Thyroid gland (tissue), 4 donors: ENCODE measurements around the gene EPB41. TPM values are rescaled to one million over a fixed set of nuclear protein-coding genes. Genes with fewer than 3 reads are reported as not detected.

Experiments
- DNase-seq, 2 donors: peaks; one replicate each; pipeline ENCODE4 v3.0.0-alpha.2; 2019
- H3K27ac ChIP-seq, 3 donors: fragments of 200-600 bp; sonication (generic); 1 replicate in 2 of 3; 2 replicates in 1 of 3; pipeline ENCODE4 v1.5.1; 2016 to 2019; ENCODE audit warnings: mild to moderate bottlenecking in 1 of 3, moderate library complexity in 1 of 3
- H3K27me3 ChIP-seq: fragments of 200-600 bp; sonication (generic); one replicate; pipeline ENCODE4 v1.5.1; 2019
- H3K36me3 ChIP-seq, 2 donors: fragments of 200-600 bp; sonication (generic); one replicate each; pipeline ENCODE4 v1.5.1; 2016 to 2019
- H3K4me1 ChIP-seq, 2 donors: fragments of 200-600 bp; sonication (generic); one replicate each; pipeline ENCODE4 v1.5.1; 2017 to 2019
- H3K4me3 ChIP-seq, 3 donors: fragments of 200-600 bp; sonication (generic); replicated peaks in 1 of 3; 1 replicate in 2 of 3; 2 replicates in 1 of 3; pipeline ENCODE4 v1.5.1; 2016; ENCODE audit warnings: mild to moderate bottlenecking in 1 of 3
- H3K9me3 ChIP-seq: fragments of 200-600 bp; sonication (generic); one replicate; pipeline ENCODE4 v1.5.1; 2017
- POLR2A ChIP-seq, 2 donors: fragments of 450-650 bp; IDR thresholded peaks; one replicate each; pipeline ENCODE4 v1.6.1; 2017; ENCODE audit warnings: antibody characterized with exemption in 2 of 2, mild to moderate bottlenecking in 2 of 2, moderate library complexity in 1 of 2
- WGBS, 2 donors: methylation state at CpG; one replicate each; pipeline ENCODE4 v1.1.5; 2017; 5-methylcytosine and 5-hydroxymethylcytosine counted together
- intact Hi-C: fragments of 100-400 bp; cut with DNase I; formaldehyde crosslinking; loops from one replicate; pipeline ENCODE4 v1.15.1; 2023
- total RNA-seq, 4 donors: library from RNA; depleted of rRNA; stranded (reverse); fragments of >200 nt; gene quantifications; one replicate each; pipeline ENCODE4 v1.2.3, GENCODE V29; 2016
- TF ChIP-seq, protein P1 (sequence below), 6 experiments: fragments of 200-600 bp in 3 of 6; fragments of 450-650 bp in 3 of 6; sonication (generic) in 3 of 6; IDR thresholded peaks; one replicate each; pipeline ENCODE4 v1.5.1; 2016 to 2019; ENCODE audit warnings: antibody characterized with exemption in 6 of 6, mild to moderate bottlenecking in 2 of 6, inconsistent platforms in 1 of 6, moderate library complexity in 1 of 6

EPB41 gene
- total RNA-seq, 4 donors from 2014 or later, result 59.7 to 102 (median 80.2) TPM

DNA sequence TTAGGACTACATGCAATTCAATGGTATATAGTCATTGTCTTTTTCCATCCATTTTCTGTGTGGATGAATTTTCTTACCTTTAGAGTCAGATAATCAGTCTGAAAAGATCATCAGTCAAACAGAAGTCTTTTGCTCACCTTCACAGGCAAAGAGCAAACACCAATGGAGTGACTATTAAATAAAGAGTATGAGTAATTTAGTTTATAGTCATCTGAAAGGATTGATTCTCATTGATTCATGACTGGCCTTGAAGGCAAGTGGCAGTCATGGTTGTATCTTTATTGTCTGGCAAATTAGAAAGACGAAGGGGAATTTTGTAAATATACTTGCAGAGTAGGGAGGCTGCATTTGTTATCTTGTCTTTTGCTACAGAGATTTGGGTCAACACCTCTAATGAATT lies 89.9 kb downstream of the EPB41 start:
- Histone ChIP-seq H3K9me3 (no peaks in the 10 kb centered on the region), H3K4me1 (no peaks in the 10 kb centered on the region), H3K36me3 (no peaks in the 10 kb centered on the region), H3K27me3 (no peaks in the 10 kb centered on the region), H3K4me3 (no peak overlapping the region), H3K27ac (no peak overlapping the region)
- TF ChIP-seq, protein P1, sequence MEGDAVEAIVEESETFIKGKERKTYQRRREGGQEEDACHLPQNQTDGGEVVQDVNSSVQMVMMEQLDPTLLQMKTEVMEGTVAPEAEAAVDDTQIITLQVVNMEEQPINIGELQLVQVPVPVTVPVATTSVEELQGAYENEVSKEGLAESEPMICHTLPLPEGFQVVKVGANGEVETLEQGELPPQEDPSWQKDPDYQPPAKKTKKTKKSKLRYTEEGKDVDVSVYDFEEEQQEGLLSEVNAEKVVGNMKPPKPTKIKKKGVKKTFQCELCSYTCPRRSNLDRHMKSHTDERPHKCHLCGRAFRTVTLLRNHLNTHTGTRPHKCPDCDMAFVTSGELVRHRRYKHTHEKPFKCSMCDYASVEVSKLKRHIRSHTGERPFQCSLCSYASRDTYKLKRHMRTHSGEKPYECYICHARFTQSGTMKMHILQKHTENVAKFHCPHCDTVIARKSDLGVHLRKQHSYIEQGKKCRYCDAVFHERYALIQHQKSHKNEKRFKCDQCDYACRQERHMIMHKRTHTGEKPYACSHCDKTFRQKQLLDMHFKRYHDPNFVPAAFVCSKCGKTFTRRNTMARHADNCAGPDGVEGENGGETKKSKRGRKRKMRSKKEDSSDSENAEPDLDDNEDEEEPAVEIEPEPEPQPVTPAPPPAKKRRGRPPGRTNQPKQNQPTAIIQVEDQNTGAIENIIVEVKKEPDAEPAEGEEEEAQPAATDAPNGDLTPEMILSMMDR (IDR thresholded peaks at IDR 0.05), result no peak
- 92 to 100% methylated on average over 1 of the region's 1 CpG for WGBS, 2 donors
- intact Hi-C loops, result no loop called here
- no peak for DNase-seq

DNA sequence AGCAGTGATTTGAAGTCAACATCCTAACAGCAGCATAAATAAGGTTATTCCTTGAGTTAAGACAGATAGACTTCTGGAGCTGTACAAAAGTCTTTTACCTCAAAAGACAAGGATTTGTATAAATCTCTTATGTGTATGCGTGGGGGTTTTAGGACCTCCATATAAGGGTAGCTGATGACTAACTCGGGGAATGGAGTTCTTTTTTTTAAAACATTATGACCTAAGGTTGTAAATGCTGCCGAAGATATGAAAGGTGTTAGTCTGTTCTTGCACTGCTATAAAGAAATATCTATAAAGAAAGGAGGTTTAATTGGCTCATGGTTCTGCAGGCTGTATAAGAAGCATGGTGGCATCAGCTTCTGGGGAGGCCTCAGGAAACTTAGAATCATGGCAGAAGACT lies 90.4 kb downstream of the EPB41 start:
- Histone ChIP-seq H3K9me3 (no peaks in the 10 kb centered on the region), H3K27me3 (no peaks in the 10 kb centered on the region), H3K27ac (no peak overlapping the region), H3K4me3 (no peak overlapping the region), H3K36me3 (no peaks in the 10 kb centered on the region), H3K4me1 (no peaks in the 10 kb centered on the region)
- WGBS, 2 donors, result 96% methylated on average over 3 of the region's 3 CpGs
- intact Hi-C loops, result no loop called here
- TF ChIP-seq, protein P1 (IDR thresholded peaks at IDR 0.05), result no peak
- TF ChIP-seq POLR2A (IDR thresholded peaks at IDR 0.05), result no peak
- DNase-seq, result no peak

DNA sequence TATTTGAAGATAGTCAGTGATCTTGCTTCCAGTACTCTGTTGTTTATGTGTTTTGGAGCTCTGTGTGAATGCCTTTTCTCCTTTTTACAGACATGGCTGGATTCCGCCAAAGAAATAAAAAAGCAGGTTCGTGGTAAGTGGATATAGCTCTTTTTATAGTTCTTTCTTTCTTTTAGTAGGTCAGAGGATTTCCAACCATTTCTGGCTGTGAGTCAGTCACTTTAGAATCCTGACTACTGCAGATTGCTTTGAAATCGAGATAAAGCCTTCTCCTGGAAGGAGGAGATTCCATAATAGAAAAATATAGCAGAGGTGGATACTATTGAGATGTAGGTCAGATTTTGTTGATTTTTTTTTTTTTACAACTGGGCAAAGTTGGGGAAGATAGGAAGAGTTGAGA lies 97.4 kb downstream of the EPB41 start:
- H3K27me3 ChIP-seq, result no peaks in the 10 kb centered on the region
- intact Hi-C loops, result no loop called here
- WGBS, 2 donors, result 88 to 92% methylated on average over 3 of the region's 3 CpGs
- H3K4me3 ChIP-seq, result no peak overlapping the region
- no peak overlapping the region for H3K27ac ChIP-seq
- TF ChIP-seq POLR2A (IDR thresholded peaks at IDR 0.05), result no peak
- TF ChIP-seq, protein P1 (IDR thresholded peaks at IDR 0.05), result no peak
- no peak for DNase-seq
- no peaks in the 10 kb centered on the region for H3K36me3 ChIP-seq
- H3K9me3 ChIP-seq, result no peaks in the 10 kb centered on the region
- no peaks in the 10 kb centered on the region for H3K4me1 ChIP-seq

DNA sequence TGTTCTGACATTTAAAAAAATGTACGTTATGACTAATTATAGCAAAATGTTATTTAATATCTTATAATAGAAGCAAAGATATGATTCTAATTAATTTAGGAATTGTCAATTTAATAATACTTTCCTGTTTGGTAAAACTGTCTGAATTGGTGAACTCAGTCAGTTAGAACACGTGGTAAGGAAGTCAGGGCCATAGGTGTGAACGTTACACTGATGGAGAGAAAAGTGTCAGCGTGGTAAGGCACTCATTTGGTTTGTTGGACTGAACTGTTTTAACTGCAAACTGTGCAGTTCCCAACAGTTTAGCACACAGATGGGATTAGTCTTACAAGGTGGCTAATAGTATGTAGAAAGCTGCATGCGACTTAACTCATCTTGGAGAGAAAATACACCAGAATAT lies 102.9 kb downstream of the EPB41 start:
- no peak for TF ChIP-seq POLR2A (IDR thresholded peaks at IDR 0.05)
- TF ChIP-seq, protein P1 (IDR thresholded peaks at IDR 0.05), result no peak
- H3K27ac ChIP-seq, result no peak overlapping the region
- H3K4me3 ChIP-seq, result no peak overlapping the region
- H3K4me1 ChIP-seq, result no peaks in the 10 kb centered on the region
- DNase-seq, result no peak
- H3K9me3 ChIP-seq, result no peaks in the 10 kb centered on the region
- WGBS, 2 donors, result 90 to 91% methylated on average over 5 of the region's 5 CpGs
- no peaks in the 10 kb centered on the region for H3K27me3 ChIP-seq
- intact Hi-C loops, result no loop called here
- H3K36me3 ChIP-seq, result no peaks in the 10 kb centered on the region

DNA sequence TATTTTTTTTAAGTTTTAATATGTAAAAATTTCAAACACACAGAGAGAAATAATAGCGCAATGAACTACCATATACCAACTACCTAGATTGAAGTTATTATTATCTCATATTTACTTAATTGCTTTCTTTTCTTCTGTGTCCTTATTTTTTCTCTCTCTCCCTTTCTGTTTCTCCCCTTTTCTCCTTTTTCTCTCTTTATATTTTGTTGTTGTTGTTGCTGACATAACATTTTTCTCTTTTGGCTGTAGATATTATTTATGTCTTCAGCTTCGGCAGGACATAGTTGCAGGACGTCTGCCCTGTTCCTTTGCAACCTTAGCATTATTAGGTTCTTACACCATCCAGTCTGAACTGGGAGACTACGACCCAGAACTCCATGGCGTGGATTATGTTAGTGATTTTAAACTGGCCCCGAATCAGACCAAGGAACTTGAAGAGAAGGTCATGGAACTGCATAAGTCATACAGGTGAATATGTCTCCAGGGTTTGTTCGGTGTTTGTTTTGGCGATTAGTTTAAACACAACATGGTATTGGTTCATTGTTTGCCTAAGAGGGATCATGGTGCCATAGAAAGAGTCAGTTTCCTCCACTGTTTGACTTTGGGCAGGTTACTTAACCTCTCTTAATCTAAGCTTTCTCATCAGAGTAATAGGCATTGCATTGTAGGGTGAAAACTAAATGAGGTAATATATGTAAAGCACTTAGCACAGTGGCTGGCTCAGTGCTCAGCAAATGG lies 103.8 kb downstream of the EPB41 start:
- H3K4me1 ChIP-seq, result no peaks in the 10 kb centered on the region
- H3K9me3 ChIP-seq, result no peaks in the 10 kb centered on the region
- TF ChIP-seq, protein P1 (IDR thresholded peaks at IDR 0.05), result no peak
- TF ChIP-seq POLR2A (IDR thresholded peaks at IDR 0.05), result no peak
- H3K27ac ChIP-seq, result no peak overlapping the region
- intact Hi-C loops, result no loop called here
- DNase-seq, result no peak
- no peaks in the 10 kb centered on the region for H3K36me3 ChIP-seq
- WGBS, 2 donors, result 92 to 94% methylated on average over 8 of the region's 8 CpGs
- H3K4me3 ChIP-seq, result no peak overlapping the region
- H3K27me3 ChIP-seq, result no peaks in the 10 kb centered on the region
